ENCODE data around the gene SPTA1. TPM values are rescaled to one million over a fixed set of nuclear protein-coding genes. Genes with fewer than 3 reads are reported as not detected.

SPTA1 gene
- total and polyA plus RNA-seq, 4 donors = 0.08 to 542 (median 0.08) TPM; not detected in 1

- no peak overlapping the region for H3K9ac ChIP-seq (ENCODE audit: low read depth in 1 of 2, low read length in 2 of 2)
- DNase-seq (ENCODE audit: low spot score) = no peak
- H3K4me3 ChIP-seq (ENCODE audit: low read depth in 1 of 3, low read length in 3 of 3) = no peak overlapping the region
- no peak overlapping the region for H3K27ac ChIP-seq (ENCODE audit: low read depth in 1 of 2, low read length in 2 of 2)
- H3K9me3 ChIP-seq (ENCODE audit: control insufficient read depth in 4 of 4, low read length in 3 of 4) = no peaks in the 10 kb centered on the region
- H3K27me3 ChIP-seq (ENCODE audit: control insufficient read depth in 4 of 4, insufficient read depth in 4 of 4, low read length in 3 of 4) = peaks cover 0 to 3% (median 0%) of the 10 kb centered on the region in 4 donors
- H3K36me3 ChIP-seq (ENCODE audit: control insufficient read depth in 4 of 4, insufficient read depth in 3 of 4, low read depth in 1 of 4, low read length in 3 of 4) = no peaks in the 10 kb centered on the region
- no peak for TF ChIP-seq HNF4A (conservative IDR thresholded peaks at IDR 0.05)
- TF ChIP-seq ZBTB33 (IDR thresholded peaks at IDR 0.05) = no peak
- no peak for TF ChIP-seq CTCF (IDR thresholded peaks at IDR 0.05; ENCODE audit: low read depth, low read length, missing input control)
- no peak for TF ChIP-seq FOXA2 (IDR thresholded peaks at IDR 0.05)
- TF ChIP-seq GABPA (IDR thresholded peaks at IDR 0.05 in 1 of 2, conservative IDR thresholded peaks at IDR 0.05 in 1 of 2) = no peak
- no peak for TF ChIP-seq FOXA1 (IDR thresholded peaks at IDR 0.05)
- no peak for TF ChIP-seq REST (IDR thresholded peaks at IDR 0.05)
- TF ChIP-seq RXRA (IDR thresholded peaks at IDR 0.05) = no peak
- no peak for TF ChIP-seq SP1 (IDR thresholded peaks at IDR 0.05)
- TF ChIP-seq RAD21 (IDR thresholded peaks at IDR 0.05) = no peak
- 76% methylated on average over 1 of the region's 1 CpG for WGBS
- H3K4me1 ChIP-seq (ENCODE audit: control insufficient read depth in 4 of 4, insufficient read depth in 4 of 4, low read length in 3 of 4) = no peaks in the 10 kb centered on the region
Observed at GRCh38 chr1:158716335-158716734, 29.8 kb upstream of the SPTA1 start.

GRCh38 chr1:158714754-158715153, 28.2 kb upstream of the SPTA1 start:
- no peak overlapping the region for H3K4me3 ChIP-seq (ENCODE audit: low read depth in 1 of 3, low read length in 3 of 3)
- WGBS = 35% methylated on average over 1 of the region's 1 CpG
- H3K9me3 ChIP-seq (ENCODE audit: control insufficient read depth in 4 of 4, low read length in 3 of 4) = no peaks in the 10 kb centered on the region
- H3K36me3 ChIP-seq (ENCODE audit: control insufficient read depth in 4 of 4, insufficient read depth in 3 of 4, low read depth in 1 of 4, low read length in 3 of 4) = no peaks in the 10 kb centered on the region
- H3K27me3 ChIP-seq (ENCODE audit: control insufficient read depth in 4 of 4, insufficient read depth in 4 of 4, low read length in 3 of 4) = peaks cover 0 to 3% (median 0%) of the 10 kb centered on the region in 4 donors
- no peak for DNase-seq (ENCODE audit: low spot score)
- no peak overlapping the region for H3K9ac ChIP-seq (ENCODE audit: low read depth in 1 of 2, low read length in 2 of 2)
- H3K27ac ChIP-seq (ENCODE audit: low read depth in 1 of 2, low read length in 2 of 2) = no peak overlapping the region
- no peaks in the 10 kb centered on the region for H3K4me1 ChIP-seq (ENCODE audit: control insufficient read depth in 4 of 4, insufficient read depth in 4 of 4, low read length in 3 of 4)
- TF ChIP-seq YY1 (IDR thresholded peaks at IDR 0.05) (no peak), RXRA (IDR thresholded peaks at IDR 0.05) (no peak), FOXA1 (IDR thresholded peaks at IDR 0.05) (no peak), GABPA (IDR thresholded peaks at IDR 0.05 in 1 of 2, conservative IDR thresholded peaks at IDR 0.05 in 1 of 2) (no peak), JUND (IDR thresholded peaks at IDR 0.05) (no peak), MAX (IDR thresholded peaks at IDR 0.05) (no peak), RAD21 (IDR thresholded peaks at IDR 0.05) (no peak), TAF1 (conservative IDR thresholded peaks at IDR 0.05) (no peak), ZBTB33 (IDR thresholded peaks at IDR 0.05) (no peak), HNF4A (conservative IDR thresholded peaks at IDR 0.05) (no peak), ATF3 (IDR thresholded peaks at IDR 0.05) (no peak), SP1 (IDR thresholded peaks at IDR 0.05) (no peak), FOXA2 (IDR thresholded peaks at IDR 0.05) (no peak), HNF4G (IDR thresholded peaks at IDR 0.05) (no peak), EGR1 (IDR thresholded peaks at IDR 0.05; ENCODE audit: low read depth in 2 of 2) (no peak), CTCF (IDR thresholded peaks at IDR 0.05; ENCODE audit: low read depth, low read length, missing input control) (no peak), NR2F2 (IDR thresholded peaks at IDR 0.05) (no peak)

Measured in liver (tissue), 9 donors.